Hypothalamus (tissue), 51 donors: ENCODE measurements around the gene PTPRF.

Experiments used
- DNase-seq, 51 donors: peaks; one replicate each; lab custom pipeline; 2025; lab: John Stamatoyannopoulos, UW

PTPRF gene

DNA sequence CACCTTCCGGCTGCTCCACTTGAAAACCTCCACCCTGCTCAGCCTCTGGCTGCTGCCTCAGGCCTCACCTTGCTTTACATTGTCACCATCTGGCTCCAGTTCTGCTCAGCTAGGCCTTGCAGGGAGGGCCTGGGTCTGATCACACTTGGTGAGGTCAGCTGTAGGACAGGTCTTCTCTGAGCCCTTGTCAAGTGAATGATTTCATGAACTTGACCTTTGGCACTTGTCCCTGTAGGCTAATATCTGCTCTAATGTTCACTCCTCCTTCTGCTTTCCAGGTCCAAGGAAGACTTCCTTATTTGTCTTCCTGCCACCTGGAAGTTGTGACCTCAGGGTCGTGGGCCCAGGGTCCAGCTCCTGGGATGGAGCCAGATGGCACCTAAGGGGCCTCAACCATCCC, 41.4 kb downstream of the PTPRF start:
- DNase-seq, result no peak

DNA sequence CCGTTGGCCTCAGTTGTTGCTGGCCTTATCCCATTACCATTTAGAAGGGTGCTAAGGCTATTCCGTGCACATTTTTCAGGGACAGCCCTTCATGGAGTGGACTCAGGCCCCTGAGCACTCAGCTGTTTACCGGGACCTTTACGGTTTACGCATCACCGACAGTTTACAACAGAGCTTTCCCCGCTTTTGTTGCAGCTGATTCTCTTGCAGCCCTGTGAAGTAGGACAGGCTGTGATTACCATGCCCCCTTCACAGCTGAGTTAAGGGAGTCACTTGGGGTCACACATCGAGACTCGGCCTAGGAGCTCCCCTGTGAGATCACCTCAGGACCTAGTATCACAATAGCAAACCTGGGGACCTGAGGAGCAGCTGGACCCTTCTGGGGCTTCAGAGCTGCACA, 41.9 kb downstream of the PTPRF start:
- DNase-seq, result no peak

- DNase-seq, result peak in 31 of 51 donors; percentile 15 to 67 (median 31)
These were observed 42.5 kb downstream of the PTPRF start for GRCh38 chr1:43573066-43573800.

DNA sequence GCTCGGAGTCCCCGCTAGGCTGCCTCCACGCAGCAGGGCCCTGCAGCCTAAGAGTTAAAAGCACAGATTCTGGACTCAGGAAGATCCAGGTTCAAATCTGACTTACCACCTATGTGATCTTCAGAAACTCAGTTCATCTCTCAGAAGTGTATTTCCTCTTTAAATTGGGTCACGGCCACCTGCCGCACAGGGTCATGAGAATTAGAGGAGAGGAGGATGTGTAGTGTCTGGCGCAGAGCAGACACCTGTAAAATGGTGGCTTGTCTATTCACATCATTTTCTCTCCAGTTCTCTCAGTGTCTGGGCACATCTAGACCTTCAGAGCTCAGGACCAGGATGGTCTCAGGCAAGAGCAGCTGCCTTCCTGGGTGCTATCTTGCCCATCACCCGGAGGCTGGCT, 45.8 kb downstream of the PTPRF start:
- no peak for DNase-seq

- DNase-seq, result peak in 1 of 51 donors; percentile 41
These were observed 47.2 kb downstream of the PTPRF start for GRCh38 chr1:43577655-43578542.

DNA sequence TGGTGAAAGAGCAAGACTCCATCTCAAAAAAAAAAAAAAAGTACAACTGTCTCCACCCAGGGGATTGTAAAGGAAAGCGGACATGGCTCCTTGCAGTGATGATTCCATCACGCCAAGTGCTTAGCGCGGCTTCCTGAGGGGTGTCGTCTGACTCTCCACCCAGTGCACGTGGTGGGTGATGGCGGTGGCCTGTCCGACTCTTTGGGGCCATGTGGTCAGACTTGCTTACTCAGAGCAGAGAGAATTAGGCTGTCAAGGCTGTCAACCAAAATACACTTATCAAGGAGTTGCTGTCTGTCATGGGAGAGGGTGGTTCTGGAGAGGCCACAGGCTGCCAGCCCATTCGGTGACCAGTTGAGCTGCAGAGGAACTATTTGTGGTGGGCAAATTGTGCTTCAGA, 49.4 kb downstream of the PTPRF start:
- DNase-seq, result no peak

GRCh38 chr1:43582162-43582566, 51.5 kb downstream of the PTPRF start:
- peak in 3 of 51 donors; percentile 34 to 76 (median 44) for DNase-seq

GRCh38 chr1:43583058-43583457, 52.4 kb downstream of the PTPRF start:
- DNase-seq, result no peak

GRCh38 chr1:43584204-43584603, 53.5 kb downstream of the PTPRF start:
- no peak for DNase-seq

DNA sequence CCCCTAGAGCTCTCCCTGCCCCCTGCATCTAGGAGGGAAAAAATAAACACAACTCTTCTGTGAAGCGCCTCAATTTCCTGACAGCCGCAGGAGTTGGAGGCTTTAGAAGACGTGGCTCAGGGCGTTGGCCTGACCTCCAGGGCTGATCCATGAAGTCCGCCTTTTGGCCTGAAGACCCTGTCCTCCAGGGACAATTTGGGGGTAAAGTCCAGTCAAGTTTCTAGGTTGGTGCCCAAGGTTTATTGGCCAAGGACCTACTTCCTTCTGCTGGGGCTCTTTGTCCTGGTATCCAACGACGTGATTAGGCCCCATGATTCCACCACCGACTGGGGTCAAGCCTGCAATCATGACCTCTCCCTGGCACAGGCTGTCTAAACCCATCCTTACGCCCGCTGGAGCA, 54.9 kb downstream of the PTPRF start:
- no peak for DNase-seq

DNA sequence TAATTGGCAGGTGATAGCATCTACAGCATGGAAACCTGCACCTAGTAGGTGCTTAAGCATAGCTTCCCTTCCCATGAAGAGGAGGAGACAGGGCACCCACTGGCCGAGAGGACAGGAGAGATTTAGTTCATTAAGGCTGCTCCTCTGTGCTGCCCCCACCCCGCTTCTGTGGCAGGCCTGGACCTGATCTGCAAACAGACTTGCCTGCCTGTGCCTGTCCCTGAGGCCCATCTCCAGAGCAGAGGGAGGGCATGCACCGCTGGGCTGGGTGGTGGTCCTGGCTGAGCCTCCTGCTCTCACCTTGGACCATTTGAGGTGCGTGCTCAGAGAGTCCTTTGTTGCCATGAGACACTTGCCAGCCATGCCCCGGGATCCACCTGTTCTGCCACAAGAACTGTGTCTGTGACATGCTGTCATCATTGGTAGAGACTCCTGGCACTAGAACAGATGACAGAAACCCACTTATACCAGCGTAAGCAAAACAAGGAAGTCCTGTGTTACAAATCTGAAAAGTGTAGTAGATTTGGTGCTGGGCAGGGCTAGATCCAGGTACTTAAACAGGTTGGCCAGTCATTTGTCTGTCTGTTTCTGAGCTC, 55.6 kb downstream of the PTPRF start:
- no peak for DNase-seq

- no peak for DNase-seq
These were observed 56.3 kb downstream of the PTPRF start for GRCh38 chr1:43587001-43587400.

DNA sequence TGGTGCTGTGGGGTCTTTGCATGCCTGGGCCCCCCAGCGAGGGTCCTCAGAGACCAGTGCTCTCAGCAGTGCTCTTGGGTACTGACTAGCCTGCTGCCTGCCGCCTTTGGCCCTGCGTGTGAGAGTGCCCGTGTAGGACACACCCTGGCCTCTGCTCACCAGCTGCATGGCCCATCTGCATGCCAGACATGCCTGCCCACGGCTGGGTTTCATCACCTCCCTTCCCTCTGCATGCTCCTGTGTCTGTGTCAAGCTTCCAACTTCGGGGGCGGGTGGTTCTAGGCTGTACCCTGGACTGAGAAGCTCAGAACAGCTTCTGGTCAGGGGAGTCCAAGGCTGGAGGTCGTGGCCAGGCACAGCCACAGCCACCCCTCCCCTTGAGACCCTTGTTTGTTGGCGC, 56.9 kb downstream of the PTPRF start:
- DNase-seq, result no peak

DNA sequence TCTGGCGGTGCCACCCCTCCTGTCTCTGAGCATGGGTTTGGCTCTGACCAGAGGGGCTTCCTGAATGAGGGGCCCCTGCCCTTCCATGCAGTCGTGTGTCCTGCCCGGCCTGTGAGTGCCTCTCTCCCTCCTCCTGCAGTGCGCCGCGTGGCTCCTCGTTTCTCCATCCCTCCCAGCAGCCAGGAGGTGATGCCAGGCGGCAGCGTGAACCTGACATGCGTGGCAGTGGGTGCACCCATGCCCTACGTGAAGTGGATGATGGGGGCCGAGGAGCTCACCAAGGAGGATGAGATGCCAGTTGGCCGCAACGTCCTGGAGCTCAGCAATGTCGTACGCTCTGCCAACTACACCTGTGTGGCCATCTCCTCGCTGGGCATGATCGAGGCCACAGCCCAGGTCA, 57.9 kb downstream of the PTPRF start:
- DNase-seq, result no peak

- DNase-seq, result no peak
These were observed 59.8 kb downstream of the PTPRF start for GRCh38 chr1:43590388-43590925.

GRCh38 chr1:43591181-43591580, 60.5 kb downstream of the PTPRF start:
- no peak for DNase-seq

DNA sequence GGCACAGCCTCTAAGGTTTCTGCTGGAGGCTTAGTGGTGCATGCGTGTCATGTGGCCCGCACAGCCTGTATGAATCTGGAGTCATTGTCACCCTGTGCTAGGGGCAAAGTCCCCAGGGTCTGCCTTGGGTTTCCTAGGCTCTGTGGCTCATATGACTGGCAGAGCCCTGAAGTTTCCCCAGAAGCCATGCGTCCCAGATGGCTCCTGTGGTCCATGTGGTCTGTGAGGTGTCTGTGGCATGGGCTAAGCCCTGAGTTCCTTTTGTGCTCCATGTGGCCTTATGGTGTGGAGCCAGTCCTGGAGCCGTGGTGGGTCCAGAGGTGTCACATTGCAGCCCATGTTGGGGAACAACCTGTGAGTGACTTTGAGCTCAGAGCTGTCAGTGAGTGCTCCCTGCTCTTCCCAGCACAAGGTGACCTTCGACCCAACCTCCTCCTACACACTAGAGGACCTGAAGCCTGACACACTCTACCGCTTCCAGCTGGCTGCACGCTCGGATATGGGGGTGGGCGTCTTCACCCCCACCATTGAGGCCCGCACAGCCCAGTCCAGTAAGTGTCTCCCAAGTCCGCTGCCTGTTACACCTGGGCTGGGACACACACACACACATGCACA, 61.5 kb downstream of the PTPRF start:
- no peak for DNase-seq

DNA sequence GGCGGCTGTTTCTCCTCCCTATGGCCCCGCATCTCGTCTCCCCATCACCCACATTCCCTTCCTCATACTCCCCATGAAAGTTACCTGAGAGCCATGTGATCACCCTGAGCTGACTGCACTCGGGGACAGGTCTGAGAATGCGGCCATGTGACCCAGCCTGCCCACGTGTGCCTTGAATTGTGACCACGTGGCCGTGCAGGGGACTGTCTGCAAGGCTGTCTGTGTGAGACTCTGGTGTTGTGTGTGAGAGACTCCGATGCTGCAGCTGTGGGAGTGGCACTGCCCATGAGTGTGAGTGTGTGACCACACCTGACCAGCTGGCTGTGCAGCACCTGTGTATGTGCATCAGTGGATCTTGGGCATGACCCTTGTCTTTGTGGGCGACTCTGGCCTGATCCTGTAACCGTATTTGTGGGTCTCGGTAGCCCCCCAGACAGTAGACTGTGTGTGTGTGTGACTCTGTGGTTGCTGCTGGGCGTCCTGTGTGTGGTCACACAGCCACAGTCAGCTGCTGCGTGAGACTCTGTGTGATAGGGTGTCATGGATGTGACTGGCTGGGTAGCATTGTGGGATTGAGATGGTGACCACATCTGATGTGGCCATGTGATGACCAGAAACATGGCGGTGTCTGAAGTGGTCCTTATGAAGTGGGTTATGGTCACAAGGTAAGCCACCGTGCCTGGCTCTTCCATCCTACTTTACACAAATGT, 62.4 kb downstream of the PTPRF start:
- DNase-seq, result no peak

DNA sequence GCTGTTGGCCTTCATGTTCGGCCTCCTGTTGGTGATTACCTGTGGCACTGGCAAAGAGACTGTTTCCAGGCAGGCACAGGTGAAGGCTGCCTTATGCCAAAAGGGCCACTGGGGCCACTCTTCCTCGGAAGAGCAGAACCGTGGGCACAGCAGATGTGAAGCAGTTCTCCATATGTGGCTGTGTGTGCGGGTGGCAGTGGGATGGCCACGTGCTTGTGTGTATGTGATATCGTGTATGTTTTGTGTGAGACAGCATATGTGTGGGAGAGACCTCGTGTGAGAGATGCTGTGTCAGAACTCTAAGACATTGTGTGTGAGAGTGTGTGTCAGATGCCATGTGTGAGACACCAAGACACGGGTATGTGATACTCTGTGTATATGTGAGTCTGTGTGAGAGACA, 65.9 kb downstream of the PTPRF start:
- DNase-seq, result no peak

DNA sequence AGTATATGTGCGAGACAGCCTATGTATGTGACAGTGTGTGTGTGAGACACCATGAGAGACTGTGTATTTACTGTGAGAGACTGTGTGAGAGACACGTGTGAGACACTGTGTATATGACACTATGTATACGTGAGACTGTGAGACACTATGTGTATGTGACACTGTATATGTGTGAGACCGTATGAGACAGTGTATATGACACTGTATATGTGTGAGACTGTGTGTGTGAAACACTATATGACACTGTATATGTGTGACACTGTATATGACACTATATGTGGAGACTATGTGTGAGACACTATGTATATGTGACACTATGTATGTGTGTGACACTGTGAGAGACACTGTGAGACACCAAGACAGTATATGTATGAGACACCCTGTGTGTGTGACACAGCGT, 66.3 kb downstream of the PTPRF start:
- no peak for DNase-seq
